Ovary (tissue), 3 donors: ENCODE measurements around the gene ISCU.

Experiments used
- CTCF ChIP-seq, 3 donors: fragments of 450-650 bp in 2 of 3; fragments of 200-600 bp in 1 of 3; IDR thresholded peaks; one replicate each; pipeline versions ENCODE4 v1.5.1 to v1.8.0; 2016 to 2022; ENCODE audit warnings: antibody characterized with exemption in 3 of 3, mild to moderate bottlenecking in 1 of 3
- POLR2A ChIP-seq: fragments of 450-650 bp; IDR thresholded peaks from one replicate; pipeline ENCODE4 v1.6.1; 2017; ENCODE audit warnings: antibody characterized with exemption, mild to moderate bottlenecking, moderate library complexity
- donor health status: DM: no; HTN: no; CAD: no.

GRCh38 chr12:108599948-108600701 is 37.7 kb downstream of the ISCU start:
- TF ChIP-seq POLR2A (no peak), CTCF (IDR thresholded peaks at IDR 0.05) (no peak)
